Tongue (tissue), 2 donors: ENCODE results near the gene MEOX1. TPM values are rescaled to one million over a fixed set of nuclear protein-coding genes. Genes with fewer than 3 reads are reported as not detected.
A peak's percentile ranks its signal among the peaks of the same experiment; 100 is the strongest.

Experiments
- DNase-seq: peaks from one replicate; pipeline ENCODE4 v3.0.0-alpha.2; 2015
- total RNA-seq: library from RNA; depleted of rRNA; stranded (reverse); fragments of >200 nt; gene quantifications from one replicate; pipeline ENCODE4 v1.2.3, GENCODE V29; 2014

MEOX1 gene
- total RNA-seq, 1 donor from 2014 or later = 17.8 TPM

- DNase-seq = no peak
These were observed 18.2 kb upstream of the MEOX1 start for GRCh38 chr17:43679911-43680310.

- DNase-seq = no peak
These were observed 17.7 kb upstream of the MEOX1 start for GRCh38 chr17:43679401-43679800.

GRCh38 chr17:43676471-43676870 lies 14.7 kb upstream of the MEOX1 start:
- DNase-seq = no peak

- no peak for DNase-seq
These were observed 12.7 kb upstream of the MEOX1 start for GRCh38 chr17:43674394-43674793.

- DNase-seq = peak; percentile 87
These were observed 12.0 kb upstream of the MEOX1 start for GRCh38 chr17:43673516-43674323.

GRCh38 chr17:43671755-43672519 lies 10.2 kb upstream of the MEOX1 start:
- DNase-seq = peak; percentile 40

- peak; percentile 34 for DNase-seq
These were observed 9.4 kb upstream of the MEOX1 start for GRCh38 chr17:43671031-43671692.

GRCh38 chr17:43670645-43671030 lies 8.9 kb upstream of the MEOX1 start:
- no peak for DNase-seq

- DNase-seq = peak; percentile 43
These were observed 8.4 kb upstream of the MEOX1 start for GRCh38 chr17:43669971-43670644.

- no peak for DNase-seq
These were observed 6.2 kb upstream of the MEOX1 start for GRCh38 chr17:43667947-43668348.

- no peak for DNase-seq
These were observed 5.8 kb upstream of the MEOX1 start for GRCh38 chr17:43667506-43667905.

GRCh38 chr17:43665937-43666236 lies 4.2 kb upstream of the MEOX1 start:
- no peak for DNase-seq

GRCh38 chr17:43665084-43665936 lies 3.6 kb upstream of the MEOX1 start:
- peak; percentile 72 for DNase-seq

- no peak for DNase-seq
These were observed 2.4 kb upstream of the MEOX1 start for GRCh38 chr17:43664096-43664495.

- no peak for DNase-seq
These were observed 1.7 kb upstream of the MEOX1 start for GRCh38 chr17:43663383-43663782.

- no peak for DNase-seq
These were observed 855 bp upstream of the MEOX1 start for GRCh38 chr17:43662413-43663141.

- DNase-seq = no peak
These were observed 767 bp downstream of the MEOX1 start for GRCh38 chr17:43660816-43661493.

GRCh38 chr17:43659823-43660617 lies 1.7 kb downstream of the MEOX1 start:
- DNase-seq = no peak

- peak; percentile 45 for DNase-seq
These were observed 2.8 kb downstream of the MEOX1 start for GRCh38 chr17:43658900-43659299.
